Measurements from ENCODE around the gene CDPF1. TPM values are rescaled to one million over a fixed set of nuclear protein-coding genes. Genes with fewer than 3 reads are reported as not detected.
A peak's percentile ranks its signal among the peaks of the same experiment; 100 is the strongest.

CDPF1 gene
- total and polyA plus RNA-seq, 2 of the 4 experiments (the other 2 are of a cell fraction), result 11.5 to 14.5 TPM

- Histone ChIP-seq H4K5ac (ENCODE audit: low read depth, low read length) (no peak overlapping the region), H2BK20ac (ENCODE audit: low read depth, low read length) (no peak overlapping the region), H4K8ac (ENCODE audit: low read depth in 2 of 2, low read length in 2 of 2) (no peak overlapping the region), H3K23ac (ENCODE audit: low read depth, low read length) (no peak overlapping the region), H4K91ac (ENCODE audit: insufficient read depth, low read depth, low read length) (no peak overlapping the region), H2BK5ac (ENCODE audit: low read depth, low read length, poor library complexity, severe bottlenecking) (no peak overlapping the region), H3K4me1 (ENCODE audit: control insufficient read depth, insufficient read depth, low read length) (no peaks in the 10 kb centered on the region), H4K20me1 (ENCODE audit: insufficient read depth, low read length) (no peaks in the 10 kb centered on the region), H3K79me1 (ENCODE audit: low read depth in 1 of 2, low read length in 2 of 2) (peaks cover 0 to 3% of the 10 kb centered on the region in 2 experiments; a peak in 1 of 4 replicates), H3K9ac (ENCODE audit: low read depth, low read length) (no peak overlapping the region), H2AK5ac (ENCODE audit: low read depth, low read length) (no peak overlapping the region), H3K27ac (ENCODE audit: insufficient read depth, low read length) (no peak overlapping the region), H2BK120ac (ENCODE audit: low read depth, low read length) (no peak overlapping the region), H3K4me3 (ENCODE audit: insufficient read depth, low read depth, low read length) (no peak overlapping the region), H3K14ac (replicated peaks; ENCODE audit: low read depth, low read length) (no peak overlapping the region), H3K18ac (ENCODE audit: low read depth, low read length) (no peak overlapping the region), H3K56ac (ENCODE audit: extremely low read depth, insufficient read depth, low read length) (no peak overlapping the region), H3K9me3 (ENCODE audit: control insufficient read depth, insufficient read depth, low read length) (no peaks in the 10 kb centered on the region), H2AFZ (replicated peaks; ENCODE audit: low read length, poor library complexity) (peak overlapping the region; percentile 29), H2BK15ac (ENCODE audit: low read depth, low read length) (no peak overlapping the region), H3K4ac (ENCODE audit: low read depth, low read length) (no peak overlapping the region), H3K9me1 (ENCODE audit: insufficient read depth, low read length) (peaks cover 12% of the 10 kb centered on the region), H3K27me3 (ENCODE audit: control insufficient read depth, insufficient read depth, low read length) (no peaks in the 10 kb centered on the region), H3K4me2 (ENCODE audit: low read depth, low read length) (no peak overlapping the region), H2AK9ac (replicated peaks; ENCODE audit: low read depth, low read length, poor library complexity) (no peak overlapping the region), H3K36me3 (ENCODE audit: control insufficient read depth, insufficient read depth, low read length) (peaks cover 53% of the 10 kb centered on the region)
- WGBS, 2 experiments (ENCODE audit: extremely low coverage in 2 of 2, insufficient read length in 1 of 2), result 85% methylated on average over 8 of the region's 17 CpGs; no CpG with 5 or more reads in 1 of the 2 experiments
- no TSS peak for BruUV-seq (replicated peaks)
- POLR2A ChIA-PET (ENCODE audit: unreplicated experiment), result interaction anchor here (0.5 kb wide), 1 partner anchor 217 kb away, joined by 4 read pairs; no protein-coding TSS in a partner anchor
- ATAC-seq (ENCODE audit: low read depth) (no peak), DNase-seq (no peak)
- in situ Hi-C loops (cut with MboI; ENCODE audit: low sequenced_read_pairs) (no loop called here), intact Hi-C loops (cut with micrococcal nuclease) (no loop called here), dilution Hi-C loops (cut with HindIII; ENCODE audit: low sequenced_read_pairs, unreplicated experiment) (no loop called here)
- TF ChIP-seq BHLHE40 (IDR thresholded peaks at IDR 0.05; ENCODE audit: low read depth, low read length) (no peak), RCOR1 (IDR thresholded peaks at IDR 0.05; ENCODE audit: insufficient replicate concordance, low read length) (no peak), ELK1 (IDR thresholded peaks at IDR 0.05; ENCODE audit: borderline replicate concordance, low read depth, low read length) (no peak), USF2 (IDR thresholded peaks at IDR 0.05; ENCODE audit: low read depth, low read length) (no peak), FOS (IDR thresholded peaks at IDR 0.05; ENCODE audit: low read depth, low read length) (no peak), MAFK (IDR thresholded peaks at IDR 0.05; ENCODE audit: low read depth, low read length) (no peak), MAZ (IDR thresholded peaks at IDR 0.05; ENCODE audit: borderline replicate concordance, low read depth, low read length) (no peak), CEBPB (IDR thresholded peaks at IDR 0.05; ENCODE audit: low read depth, low read length) (no peak), POLR2A (IDR thresholded peaks at IDR 0.05; ENCODE audit: low read depth, low read length) (no peak)
- CTCF ChIA-PET, result no interaction called here
These were observed 40.2 kb upstream of the CDPF1 start for GRCh38 chr22:46290121-46290842.
